H9 (cell line): ENCODE results near the gene FAM20A. TPM values are rescaled to one million over a fixed set of nuclear protein-coding genes. Genes with fewer than 3 reads are reported as not detected.

Experiments
- DNase-seq: peaks from one replicate; pipeline ENCODE4 v3.0.0-alpha.2; 2017
- H2AFZ ChIP-seq: one replicate; pipeline ENCODE4 v1.6.1; 2013; ENCODE audit warnings: mild to moderate bottlenecking, low read length, control low read depth, moderate library complexity
- H2AK5ac ChIP-seq: 2 replicates; pipeline ENCODE4 v1.6.1; 2013; ENCODE audit warnings: low read length, control low read depth, mixed read lengths; ENCODE audit not compliant: insufficient read length
- H2BK120ac ChIP-seq: one replicate; pipeline ENCODE4 v1.6.1; 2013; ENCODE audit warnings: low read depth, mild to moderate bottlenecking, low read length, control low read depth, inconsistent platforms; ENCODE audit not compliant: poor library complexity, severe bottlenecking
- H2BK12ac ChIP-seq: 2 replicates; pipeline ENCODE4 v1.6.1; 2013; ENCODE audit warnings: low read length, control low read depth, mixed read lengths, low read depth; ENCODE audit not compliant: insufficient read length
- H2BK15ac ChIP-seq: 2 replicates; pipeline ENCODE4 v1.6.1; 2013; ENCODE audit warnings: low read depth, low read length, control low read depth
- H2BK20ac ChIP-seq: one replicate; pipeline ENCODE4 v1.6.1; 2013; ENCODE audit warnings: low read depth, mild to moderate bottlenecking, low read length, control low read depth, inconsistent platforms; ENCODE audit not compliant: poor library complexity, severe bottlenecking
- H2BK5ac ChIP-seq: 2 replicates; pipeline ENCODE4 v1.6.1; 2013; ENCODE audit warnings: low read length, control low read depth, mixed read lengths; ENCODE audit not compliant: insufficient read length
- H3K14ac ChIP-seq: 2 replicates; pipeline ENCODE4 v1.6.1; 2013; ENCODE audit warnings: low read length, control low read depth; ENCODE audit not compliant: insufficient read depth
- H3K18ac ChIP-seq: 2 replicates; pipeline ENCODE4 v1.6.1; 2013; ENCODE audit warnings: low read depth, mild to moderate bottlenecking, mixed read lengths, low read length, control low read depth; ENCODE audit not compliant: insufficient read length
- H3K23ac ChIP-seq: 2 replicates; pipeline ENCODE4 v1.6.1; 2013; ENCODE audit warnings: low read length, control low read depth, mixed read lengths, low read depth; ENCODE audit not compliant: insufficient read length
- H3K23me2 ChIP-seq: 2 replicates; pipeline ENCODE4 v1.6.1; 2013; ENCODE audit warnings: low read depth, mild to moderate bottlenecking, mixed read lengths, low read length, control low read depth; ENCODE audit not compliant: insufficient read length, poor library complexity, severe bottlenecking
- H3K27ac ChIP-seq: 2 replicates; pipeline ENCODE4 v1.5.1; 2013; ENCODE audit warnings: low read length, control low read depth, mixed read lengths, low read depth; ENCODE audit not compliant: insufficient read length
- H3K27me3 ChIP-seq: 2 replicates; pipeline ENCODE4 v1.6.1; 2013; ENCODE audit warnings: low read length, control low read depth, inconsistent platforms; ENCODE audit not compliant: insufficient read depth
- H3K4ac ChIP-seq: 2 replicates; pipeline ENCODE4 v1.6.1; 2013; ENCODE audit warnings: low read depth, mild to moderate bottlenecking, control low read depth, inconsistent platforms, low read length, moderate library complexity
- H3K4me1 ChIP-seq: 2 replicates; pipeline ENCODE4 v1.6.1; 2013; ENCODE audit warnings: low read length, control low read depth, inconsistent platforms; ENCODE audit not compliant: insufficient read depth
- H3K4me2 ChIP-seq: 2 replicates; pipeline ENCODE4 v1.6.1; 2013; ENCODE audit warnings: low read length, control low read depth, mixed read lengths; ENCODE audit not compliant: insufficient read length, insufficient read depth
- H3K56ac ChIP-seq: 2 replicates; pipeline ENCODE4 v1.6.1; 2013; ENCODE audit warnings: low read depth, mild to moderate bottlenecking, mixed read lengths, low read length, control low read depth; ENCODE audit not compliant: insufficient read length
- H3K79me1 ChIP-seq: 2 replicates; pipeline ENCODE4 v1.6.1; 2013; ENCODE audit warnings: low read depth, mild to moderate bottlenecking, moderate library complexity, low read length, control low read depth, inconsistent platforms; ENCODE audit not compliant: insufficient read depth, poor library complexity, severe bottlenecking
- H3K79me2 ChIP-seq: 2 replicates; pipeline ENCODE4 v1.6.1; 2013; ENCODE audit warnings: low read length, control low read depth, inconsistent platforms; ENCODE audit not compliant: insufficient read depth
- H3K9ac ChIP-seq: 2 replicates; pipeline ENCODE4 v1.6.1; 2013; ENCODE audit warnings: low read length, control low read depth, mixed read lengths; ENCODE audit not compliant: insufficient read length; ENCODE audit errors: extremely low read depth
- H3K9me3 ChIP-seq: one replicate; pipeline ENCODE4 v1.6.1; 2013; ENCODE audit warnings: low read depth, low read length, inconsistent platforms; ENCODE audit not compliant: control insufficient read depth
- H3T11ph ChIP-seq: one replicate; pipeline ENCODE4 v1.6.1; 2013; ENCODE audit warnings: mild to moderate bottlenecking, low read length, control low read depth, inconsistent platforms
- H4K20me1 ChIP-seq: one replicate; pipeline ENCODE4 v1.6.1; 2013; ENCODE audit not compliant: control insufficient read depth, insufficient read length, insufficient read depth
- H4K5ac ChIP-seq: 2 replicates; pipeline ENCODE4 v1.6.1; 2013; ENCODE audit warnings: low read depth, mild to moderate bottlenecking, mixed read lengths, low read length, control low read depth; ENCODE audit not compliant: insufficient read length
- H4K8ac ChIP-seq: replicated peaks from 2 replicates; pipeline ENCODE4 v1.6.1; 2013; ENCODE audit warnings: low read length, control low read depth, mixed read lengths, low read depth; ENCODE audit not compliant: insufficient read length
- H4K91ac ChIP-seq: 2 replicates; pipeline ENCODE4 v1.6.1; 2013; ENCODE audit warnings: low read depth, mild to moderate bottlenecking, moderate library complexity, mixed read lengths, low read length, control low read depth; ENCODE audit not compliant: insufficient read length
- H3K27ac Mint-ChIP-seq, 3 experiments: 2 replicates in 2 of 3; 3 replicates in 1 of 3; pipeline ENCODE4 v1.8.0; 2020 to 2021; ENCODE audit warnings: mixed read lengths in 3 of 3, mild to moderate bottlenecking in 1 of 3, moderate library complexity in 1 of 3
- H3K27me3 Mint-ChIP-seq: 2 replicates; pipeline ENCODE4 v1.8.0; 2021; ENCODE audit warnings: low read depth, mild to moderate bottlenecking, moderate library complexity, mixed read lengths
- H3K36me3 Mint-ChIP-seq, 3 experiments: 2 replicates in 2 of 3; 3 replicates in 1 of 3; pipeline ENCODE4 v1.8.0; 2020 to 2021; ENCODE audit warnings: low read depth in 3 of 3, mixed read lengths in 3 of 3; ENCODE audit not compliant: insufficient read depth in 1 of 3
- H3K4me1 Mint-ChIP-seq, 2 experiments: 2 replicates each; pipeline ENCODE4 v1.8.0; 2020; ENCODE audit warnings: mixed read lengths in 2 of 2
- H3K4me3 Mint-ChIP-seq, 2 experiments: 2 replicates in 1 of 2; 3 replicates in 1 of 2; pipeline ENCODE4 v1.8.0; 2020 to 2021; ENCODE audit warnings: mild to moderate bottlenecking in 2 of 2, mixed read lengths in 2 of 2, moderate library complexity in 1 of 2
- H3K9me3 Mint-ChIP-seq, 2 experiments: 2 replicates in 1 of 2; 3 replicates in 1 of 2; pipeline ENCODE4 v1.8.0; 2020; ENCODE audit warnings: mild to moderate bottlenecking in 2 of 2, mixed read lengths in 2 of 2, moderate library complexity in 1 of 2
- WGBS: extraction: QIAGEN DNeasy Blood & Tissue Kit; methylation state at CpG from one replicate; pipeline ENCODE4 v1.1.7; 2013; ENCODE audit warnings: missing lambda C conversion rate, low lambda C conversion rate, mixed read lengths; ENCODE audit not compliant: insufficient read length; ENCODE audit errors: extremely low coverage; 5-methylcytosine and 5-hydroxymethylcytosine counted together
- total RNA-seq: library from RNA; stranded (reverse); gene quantifications from 2 replicates; pipeline ENCODE4 v1.2.1, GENCODE V29; 2021
- TF ChIP-seq, protein P1 (sequence below): fragments of 200-600 bp; sonication (generic); conservative IDR thresholded peaks from 3 replicates; pipeline ENCODE4 v1.8.0; 2021; ENCODE audit warnings: antibody characterized with exemption, mild to moderate bottlenecking

FAM20A gene
- total RNA-seq, 1 experiment from 2014 or later: 34.4 TPM

DNA sequence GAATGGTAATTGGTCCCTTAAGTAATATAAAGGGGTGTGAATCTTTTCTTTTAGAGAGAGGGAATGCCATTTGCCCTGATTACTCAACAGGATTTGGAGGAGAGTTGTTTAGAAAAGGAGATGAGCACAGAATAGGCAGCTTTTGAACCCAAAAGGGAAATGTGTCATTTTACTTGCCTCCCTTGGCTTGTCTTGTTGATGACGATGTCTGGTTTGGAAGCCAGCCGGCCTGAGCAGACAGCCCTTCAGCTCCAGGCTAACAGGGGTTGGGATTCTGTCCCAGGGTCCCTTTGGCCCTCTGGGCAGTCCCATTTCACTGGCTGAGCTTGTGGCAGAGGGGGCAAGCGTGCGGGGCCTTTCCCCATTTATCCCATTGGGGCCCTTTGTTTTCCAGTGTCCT is 111.2 kb downstream of the FAM20A start:
- TF ChIP-seq, protein P1, sequence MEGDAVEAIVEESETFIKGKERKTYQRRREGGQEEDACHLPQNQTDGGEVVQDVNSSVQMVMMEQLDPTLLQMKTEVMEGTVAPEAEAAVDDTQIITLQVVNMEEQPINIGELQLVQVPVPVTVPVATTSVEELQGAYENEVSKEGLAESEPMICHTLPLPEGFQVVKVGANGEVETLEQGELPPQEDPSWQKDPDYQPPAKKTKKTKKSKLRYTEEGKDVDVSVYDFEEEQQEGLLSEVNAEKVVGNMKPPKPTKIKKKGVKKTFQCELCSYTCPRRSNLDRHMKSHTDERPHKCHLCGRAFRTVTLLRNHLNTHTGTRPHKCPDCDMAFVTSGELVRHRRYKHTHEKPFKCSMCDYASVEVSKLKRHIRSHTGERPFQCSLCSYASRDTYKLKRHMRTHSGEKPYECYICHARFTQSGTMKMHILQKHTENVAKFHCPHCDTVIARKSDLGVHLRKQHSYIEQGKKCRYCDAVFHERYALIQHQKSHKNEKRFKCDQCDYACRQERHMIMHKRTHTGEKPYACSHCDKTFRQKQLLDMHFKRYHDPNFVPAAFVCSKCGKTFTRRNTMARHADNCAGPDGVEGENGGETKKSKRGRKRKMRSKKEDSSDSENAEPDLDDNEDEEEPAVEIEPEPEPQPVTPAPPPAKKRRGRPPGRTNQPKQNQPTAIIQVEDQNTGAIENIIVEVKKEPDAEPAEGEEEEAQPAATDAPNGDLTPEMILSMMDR: no peak
- Mint-ChIP-seq H3K9me3 (no peaks in the 10 kb centered on the region), H3K27ac (no peak overlapping the region), H3K4me3 (no peak overlapping the region), H3K27me3 (peaks cover 5% of the 10 kb centered on the region; the same call in 1 of the 2 replicates), H3K4me1 (peaks cover 0 to 3% of the 10 kb centered on the region in 2 experiments; a peak in 2 of 4 replicates), H3K36me3 (no peaks in the 10 kb centered on the region)
- no peak for DNase-seq
- H3K4me2 ChIP-seq: no peak overlapping the region
- WGBS: no CpG with 5 or more reads among the region's 4 CpGs
- no peak overlapping the region for H3K23ac ChIP-seq
- H3T11ph ChIP-seq: no peak overlapping the region
- no peaks in the 10 kb centered on the region for H3K23me2 ChIP-seq
- no peaks in the 10 kb centered on the region for H3K27me3 ChIP-seq
- H3K27ac ChIP-seq: no peak overlapping the region
- H3K56ac ChIP-seq: no peak overlapping the region
- H3K79me2 ChIP-seq: no peaks in the 10 kb centered on the region
- no peak overlapping the region for H2BK15ac ChIP-seq
- no peak overlapping the region for H3K18ac ChIP-seq
- no peaks in the 10 kb centered on the region for H3K9me3 ChIP-seq
- no peak overlapping the region for H2BK20ac ChIP-seq
- H2BK5ac ChIP-seq: no peak overlapping the region
- H3K4ac ChIP-seq: no peak overlapping the region
- H3K14ac ChIP-seq: no peak overlapping the region
- no peaks in the 10 kb centered on the region for H3K79me1 ChIP-seq
- H4K91ac ChIP-seq: no peak overlapping the region
- H2BK12ac ChIP-seq: no peak overlapping the region
- no peak overlapping the region for H4K8ac ChIP-seq
- H2BK120ac ChIP-seq: no peak overlapping the region
- no peaks in the 10 kb centered on the region for H4K20me1 ChIP-seq
- H3K4me1 ChIP-seq: no peaks in the 10 kb centered on the region
- H2AFZ ChIP-seq: no peak overlapping the region
- H3K9ac ChIP-seq: no peak overlapping the region
- no peak overlapping the region for H4K5ac ChIP-seq
- no peak overlapping the region for H2AK5ac ChIP-seq

Other genes with a start within 250 kb of the FAM20A start
- 12.0 and 15.4 TPM in 2 replicates for gene WIPI1, start 143.9 kb downstream of the FAM20A start, total RNA-seq
- 163 and 171 TPM in 2 replicates for gene PRKAR1A, start 88.9 kb downstream of the FAM20A start, total RNA-seq